ENCODE data around the gene ALDH1B1. TPM values are rescaled to one million over a fixed set of nuclear protein-coding genes. Genes with fewer than 3 reads are reported as not detected.

Gene ALDH1B1
- total and polyA plus RNA-seq, 2 donors (not counting 1 experiment from before 2014, with no cell fraction given): 16.2 to 17.4 TPM

DNA sequence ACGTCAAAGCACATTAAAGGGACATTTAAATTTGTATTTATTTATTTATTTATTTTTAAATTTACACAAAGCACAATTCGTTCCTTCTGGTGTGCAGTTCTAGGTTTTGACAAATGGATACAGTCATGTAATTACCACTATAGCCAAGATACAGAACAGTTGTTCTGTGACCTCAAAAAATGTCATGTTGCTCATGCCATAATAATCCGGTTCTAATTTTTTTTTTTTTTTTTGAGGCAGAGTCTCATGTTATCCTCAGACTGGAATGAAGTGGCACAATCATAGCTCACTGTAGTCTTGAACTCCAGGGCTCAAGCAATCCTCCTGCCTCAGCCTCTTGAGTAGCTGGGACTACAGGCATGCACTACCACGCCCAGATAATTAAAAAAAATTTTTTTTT lies 24.0 kb downstream of the ALDH1B1 start:
- H3K4me1 ChIP-seq (ENCODE audit: control insufficient read depth, extremely low read depth, insufficient read depth, low read length): no peaks in the 10 kb centered on the region
- no peaks in the 10 kb centered on the region for H3K36me3 ChIP-seq (ENCODE audit: control insufficient read depth, insufficient read depth, low read length)
- peaks cover 18% of the 10 kb centered on the region for H3K27me3 ChIP-seq (ENCODE audit: control insufficient read depth, insufficient read depth, low read length)
- H3K9ac ChIP-seq (ENCODE audit: insufficient read depth, low read length): no peak overlapping the region
- H3K9me3 ChIP-seq (ENCODE audit: control insufficient read depth, insufficient read depth, low read depth, low read length): no peaks in the 10 kb centered on the region
- no peak overlapping the region for H3K4me3 ChIP-seq (replicated peaks in 1 of 4; ENCODE audit: control extremely low read depth in 1 of 4, insufficient read depth in 1 of 4, low read depth in 3 of 4, low read length in 4 of 4)
- no peak overlapping the region for H3K27ac ChIP-seq (ENCODE audit: insufficient read depth, low read length)
- H3K79me2 ChIP-seq (ENCODE audit: control insufficient read depth, insufficient read depth, low read length): no peaks in the 10 kb centered on the region
- H3K4me2 ChIP-seq (ENCODE audit: extremely low read depth, insufficient read depth, low read length): no peak overlapping the region
- no peak for TF ChIP-seq EZH2 (IDR thresholded peaks at IDR 0.05; ENCODE audit: low read length, missing control alignments)
- TF ChIP-seq, protein P1, sequence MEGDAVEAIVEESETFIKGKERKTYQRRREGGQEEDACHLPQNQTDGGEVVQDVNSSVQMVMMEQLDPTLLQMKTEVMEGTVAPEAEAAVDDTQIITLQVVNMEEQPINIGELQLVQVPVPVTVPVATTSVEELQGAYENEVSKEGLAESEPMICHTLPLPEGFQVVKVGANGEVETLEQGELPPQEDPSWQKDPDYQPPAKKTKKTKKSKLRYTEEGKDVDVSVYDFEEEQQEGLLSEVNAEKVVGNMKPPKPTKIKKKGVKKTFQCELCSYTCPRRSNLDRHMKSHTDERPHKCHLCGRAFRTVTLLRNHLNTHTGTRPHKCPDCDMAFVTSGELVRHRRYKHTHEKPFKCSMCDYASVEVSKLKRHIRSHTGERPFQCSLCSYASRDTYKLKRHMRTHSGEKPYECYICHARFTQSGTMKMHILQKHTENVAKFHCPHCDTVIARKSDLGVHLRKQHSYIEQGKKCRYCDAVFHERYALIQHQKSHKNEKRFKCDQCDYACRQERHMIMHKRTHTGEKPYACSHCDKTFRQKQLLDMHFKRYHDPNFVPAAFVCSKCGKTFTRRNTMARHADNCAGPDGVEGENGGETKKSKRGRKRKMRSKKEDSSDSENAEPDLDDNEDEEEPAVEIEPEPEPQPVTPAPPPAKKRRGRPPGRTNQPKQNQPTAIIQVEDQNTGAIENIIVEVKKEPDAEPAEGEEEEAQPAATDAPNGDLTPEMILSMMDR (conservative IDR thresholded peaks at IDR 0.05 in 1 of 2, IDR thresholded peaks at IDR 0.05 in 1 of 2; ENCODE audit: low read depth in 1 of 2, low read length in 2 of 2): no peak
- DNase-seq (ENCODE audit: low read depth in 2 of 2): no peak
- H4K20me1 ChIP-seq (ENCODE audit: control insufficient read depth, extremely low read depth, insufficient read depth, low read length): no peaks in the 10 kb centered on the region
- no peak overlapping the region for H2AFZ ChIP-seq (ENCODE audit: low read length)

DNA sequence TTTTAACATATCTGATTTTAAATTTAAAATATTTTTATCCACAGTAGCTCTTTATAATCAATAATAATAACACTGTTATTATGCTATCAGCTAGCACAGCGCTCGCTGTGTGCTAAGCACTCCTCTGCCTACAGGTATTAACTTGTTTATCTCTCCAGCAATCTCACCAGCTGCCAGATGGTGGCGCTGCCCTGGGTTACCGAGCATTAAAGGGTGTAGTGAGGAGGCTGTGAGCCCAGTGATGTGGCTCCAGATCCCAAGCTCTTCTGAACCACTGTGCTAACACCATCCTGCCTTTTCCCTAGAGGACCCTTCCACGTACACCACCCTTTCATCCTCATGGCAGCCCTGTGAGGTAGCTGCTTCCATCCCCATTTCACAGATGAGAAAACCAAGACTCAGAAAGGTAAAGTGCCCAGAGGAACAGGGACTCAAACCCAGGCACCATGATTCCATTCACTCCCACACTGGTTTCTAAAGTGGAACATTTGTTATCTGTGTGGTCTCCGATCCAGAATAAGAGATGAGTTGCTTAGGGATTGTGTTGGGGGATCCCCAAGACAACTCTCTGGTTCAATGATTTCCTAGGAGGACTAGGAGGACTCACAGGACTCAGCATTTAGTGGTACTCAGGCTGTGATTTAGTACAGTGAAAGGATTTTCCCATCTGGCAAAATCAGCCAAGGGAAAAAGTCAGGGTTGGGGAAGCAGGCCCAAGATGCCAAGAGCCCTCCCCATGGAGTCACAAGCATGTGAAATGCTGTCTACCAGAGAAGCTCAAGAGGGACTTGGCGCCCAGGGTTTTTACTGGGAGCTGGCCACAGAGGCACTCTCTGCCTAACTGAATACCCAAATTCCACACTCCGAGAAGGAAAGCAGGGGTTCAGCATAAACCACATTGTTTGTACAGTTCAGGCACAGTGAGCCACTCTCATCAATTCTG lies 24.8 kb downstream of the ALDH1B1 start:
- Histone ChIP-seq H3K4me1 (ENCODE audit: control insufficient read depth, extremely low read depth, insufficient read depth, low read length) (no peaks in the 10 kb centered on the region), H4K20me1 (ENCODE audit: control insufficient read depth, extremely low read depth, insufficient read depth, low read length) (no peaks in the 10 kb centered on the region), H3K9ac (ENCODE audit: insufficient read depth, low read length) (no peak overlapping the region), H3K36me3 (ENCODE audit: control insufficient read depth, insufficient read depth, low read length) (no peaks in the 10 kb centered on the region), H3K4me2 (ENCODE audit: extremely low read depth, insufficient read depth, low read length) (no peak overlapping the region), H2AFZ (ENCODE audit: low read length) (no peak overlapping the region), H3K79me2 (ENCODE audit: control insufficient read depth, insufficient read depth, low read length) (no peaks in the 10 kb centered on the region), H3K9me3 (ENCODE audit: control insufficient read depth, insufficient read depth, low read depth, low read length) (no peaks in the 10 kb centered on the region), H3K27me3 (ENCODE audit: control insufficient read depth, insufficient read depth, low read length) (peaks cover 18% of the 10 kb centered on the region), H3K4me3 (replicated peaks in 1 of 4; ENCODE audit: control extremely low read depth in 1 of 4, insufficient read depth in 1 of 4, low read depth in 3 of 4, low read length in 4 of 4) (no peak overlapping the region), H3K27ac (ENCODE audit: insufficient read depth, low read length) (no peak overlapping the region)
- TF ChIP-seq EZH2 (IDR thresholded peaks at IDR 0.05; ENCODE audit: low read length, missing control alignments): no peak
- TF ChIP-seq, protein P1 (conservative IDR thresholded peaks at IDR 0.05 in 1 of 2, IDR thresholded peaks at IDR 0.05 in 1 of 2; ENCODE audit: low read depth in 1 of 2, low read length in 2 of 2): peak; percentile 27 to 55
- DNase-seq (ENCODE audit: low read depth in 2 of 2): no peak

DNA sequence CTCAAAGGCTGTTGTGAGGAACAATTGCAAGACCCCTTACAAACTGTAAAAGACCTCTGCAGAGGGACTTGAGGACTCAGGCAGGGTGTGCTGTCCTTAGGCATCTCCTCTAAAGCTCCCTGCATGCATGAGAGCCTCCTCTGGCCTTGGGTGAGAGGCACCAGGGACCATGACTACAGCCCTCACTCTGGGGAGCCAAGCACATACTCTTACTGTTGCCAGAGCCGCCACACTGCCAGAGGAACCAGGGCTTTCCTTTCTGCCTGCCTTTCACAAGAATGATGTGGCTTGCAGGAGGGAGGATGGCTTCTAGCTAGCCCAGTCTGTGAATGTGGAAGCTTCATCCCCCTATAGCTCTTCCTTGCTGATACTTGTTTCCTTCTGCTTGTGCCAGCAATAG lies 25.9 kb downstream of the ALDH1B1 start:
- H2AFZ ChIP-seq (ENCODE audit: low read length): no peak overlapping the region
- H4K20me1 ChIP-seq (ENCODE audit: control insufficient read depth, extremely low read depth, insufficient read depth, low read length): no peaks in the 10 kb centered on the region
- no peaks in the 10 kb centered on the region for H3K36me3 ChIP-seq (ENCODE audit: control insufficient read depth, insufficient read depth, low read length)
- no peaks in the 10 kb centered on the region for H3K79me2 ChIP-seq (ENCODE audit: control insufficient read depth, insufficient read depth, low read length)
- no peak for DNase-seq (ENCODE audit: low read depth in 2 of 2)
- no peak overlapping the region for H3K27ac ChIP-seq (ENCODE audit: insufficient read depth, low read length)
- H3K4me1 ChIP-seq (ENCODE audit: control insufficient read depth, extremely low read depth, insufficient read depth, low read length): no peaks in the 10 kb centered on the region
- no peak overlapping the region for H3K4me2 ChIP-seq (ENCODE audit: extremely low read depth, insufficient read depth, low read length)
- H3K4me3 ChIP-seq (replicated peaks in 1 of 4; ENCODE audit: control extremely low read depth in 1 of 4, insufficient read depth in 1 of 4, low read depth in 3 of 4, low read length in 4 of 4): no peak overlapping the region
- TF ChIP-seq, protein P1 (conservative IDR thresholded peaks at IDR 0.05 in 1 of 2, IDR thresholded peaks at IDR 0.05 in 1 of 2; ENCODE audit: low read depth in 1 of 2, low read length in 2 of 2): no peak
- TF ChIP-seq EZH2 (IDR thresholded peaks at IDR 0.05; ENCODE audit: low read length, missing control alignments): no peak
- H3K9ac ChIP-seq (ENCODE audit: insufficient read depth, low read length): no peak overlapping the region
- no peaks in the 10 kb centered on the region for H3K9me3 ChIP-seq (ENCODE audit: control insufficient read depth, insufficient read depth, low read depth, low read length)
- peaks cover 27% of the 10 kb centered on the region for H3K27me3 ChIP-seq (ENCODE audit: control insufficient read depth, insufficient read depth, low read length)

Data from fibroblast of lung (primary cell).